GM19238 (cell line): ENCODE data around the gene DVL3.
"Not testable (repeated sequence)": the region's sequence is repeated elsewhere in the genome, so short reads cannot be mapped to it uniquely, and the experiment has no call there.

ENCODE experiments used
- DNase-seq: peaks from one replicate; pipeline ENCODE4 v3.0.0; 2011; ENCODE audit warnings: low spot score; ENCODE audit not compliant: insufficient read length

DVL3 gene

DNA sequence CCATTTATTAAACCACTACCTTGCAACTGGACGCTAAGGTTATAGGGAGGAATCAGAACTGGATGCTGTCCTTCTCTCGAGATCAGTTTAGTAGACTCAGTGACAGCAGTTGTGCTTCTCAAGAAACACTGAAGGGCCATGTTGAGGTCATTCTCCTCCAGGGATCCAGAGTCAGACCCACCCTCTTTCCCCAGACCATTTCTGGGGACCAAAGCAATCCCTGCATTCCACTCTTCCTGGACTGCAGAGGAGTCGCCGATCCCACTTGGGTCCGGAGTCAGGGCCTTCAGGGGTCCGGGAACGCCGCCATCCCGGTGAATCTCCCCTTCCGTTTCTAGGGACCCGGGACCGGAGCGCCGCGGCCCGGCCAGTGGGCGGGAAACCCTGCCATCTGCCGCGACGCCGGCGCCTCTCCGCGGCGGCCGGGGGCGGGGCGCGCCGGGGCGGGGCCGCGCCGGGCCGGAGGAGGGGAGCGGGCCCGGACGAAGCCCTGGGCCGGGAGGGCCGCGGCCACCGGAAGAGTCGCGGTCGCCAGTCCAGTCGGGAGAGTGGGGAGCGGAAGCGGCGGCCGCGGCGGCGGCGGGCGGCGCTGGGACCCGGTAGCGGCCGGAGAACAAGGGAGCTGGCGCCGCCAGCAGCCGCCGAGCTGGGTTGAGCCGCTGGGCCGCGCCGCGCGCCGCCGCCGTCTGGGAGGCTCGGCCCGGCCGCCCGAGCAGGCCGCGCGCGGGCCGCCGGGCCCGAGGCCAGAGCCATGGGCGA, at the start of gene DVL3:
Gene DVL3, plus strand, starts transcription at position 493 of the 759 bp plus-strand sequence. Its CDS starts 259 bp downstream, at position 752.
- DNase-seq = peak; percentile 87

- DNase-seq = no peak
These were observed 44.9 kb upstream of the DVL3 start for GRCh38 chr3:184110316-184110725.

DNA sequence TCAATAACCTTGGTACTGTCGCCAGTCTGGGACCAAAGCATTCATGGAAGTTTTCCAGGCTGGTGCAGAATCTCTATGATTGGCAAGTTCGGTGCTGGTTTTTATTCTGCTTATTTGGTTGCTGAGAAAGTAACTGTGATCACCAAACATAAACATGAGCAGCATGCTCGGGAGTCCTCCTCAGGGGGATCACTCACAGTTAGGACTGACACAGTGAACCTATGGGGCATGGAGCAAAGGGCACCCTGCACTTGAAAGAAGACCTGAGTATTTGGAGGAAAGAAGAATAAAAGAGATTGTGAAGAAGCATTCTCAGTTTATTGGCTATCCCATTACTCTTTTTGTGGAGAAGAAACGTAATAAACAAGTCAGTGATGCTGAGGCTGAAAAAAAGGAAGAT, 39.2 kb upstream of the DVL3 start:
- DNase-seq = no peak

DNA sequence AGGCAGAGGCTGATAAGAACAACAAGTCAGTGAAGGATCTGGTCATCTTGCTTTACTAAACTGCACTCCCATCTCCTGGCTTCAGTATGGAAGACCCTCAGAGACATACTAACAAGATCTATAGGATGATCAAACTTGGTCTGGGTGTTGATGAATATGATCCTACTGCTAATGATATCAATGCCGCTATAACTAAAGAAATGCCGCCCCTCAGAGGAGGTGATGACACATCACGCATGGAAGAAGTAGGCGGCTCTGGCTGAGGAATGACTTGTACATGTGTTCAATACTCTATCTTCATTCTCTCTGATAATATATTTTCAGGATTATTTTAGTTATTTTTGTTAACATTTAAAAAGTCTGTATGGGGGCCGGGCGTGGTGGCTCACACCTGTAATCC, 37.5 kb upstream of the DVL3 start:
- DNase-seq = no peak

DNA sequence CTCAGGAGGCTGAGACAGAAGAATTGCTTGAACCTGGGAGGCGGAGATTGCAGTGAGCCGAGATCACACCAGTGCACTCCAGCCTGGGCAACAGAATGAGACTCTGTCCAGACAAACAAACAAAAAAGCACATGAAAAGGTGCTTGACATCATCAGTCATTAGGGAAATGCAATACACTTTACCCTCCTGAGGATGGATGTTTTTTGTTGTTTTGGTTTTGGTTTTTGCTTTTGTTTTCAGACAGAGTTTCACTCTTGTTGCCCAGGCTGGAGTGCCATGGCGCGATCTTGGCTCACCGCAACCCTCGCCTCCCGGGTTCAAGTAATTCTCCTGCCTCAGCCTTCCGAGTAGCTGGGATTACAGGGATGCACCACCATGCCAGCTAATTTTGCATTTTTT, 34.1 kb upstream of the DVL3 start:
- not testable (repeated sequence) for DNase-seq

DNA sequence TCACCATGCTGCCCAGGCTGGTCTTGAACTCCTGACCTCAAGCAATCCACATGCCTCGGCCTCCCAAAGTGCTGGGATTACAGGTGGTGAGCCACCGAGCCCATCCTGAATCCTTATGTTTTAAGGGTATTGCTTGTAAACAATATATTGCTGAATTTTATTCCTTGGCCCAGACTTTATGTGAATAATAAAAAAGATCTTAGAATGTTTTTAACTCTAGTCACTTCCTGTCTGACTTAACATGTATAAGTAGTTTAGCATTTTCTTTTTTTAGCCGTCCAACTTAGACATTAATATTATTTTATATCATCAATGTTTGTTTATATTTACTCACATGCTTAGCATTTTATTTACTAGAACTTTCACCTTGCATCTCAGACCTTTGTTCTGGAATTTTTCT, 29.2 kb upstream of the DVL3 start:
- no peak for DNase-seq

GRCh38 chr3:184129012-184129411, 26.2 kb upstream of the DVL3 start:
- DNase-seq = no peak

DNA sequence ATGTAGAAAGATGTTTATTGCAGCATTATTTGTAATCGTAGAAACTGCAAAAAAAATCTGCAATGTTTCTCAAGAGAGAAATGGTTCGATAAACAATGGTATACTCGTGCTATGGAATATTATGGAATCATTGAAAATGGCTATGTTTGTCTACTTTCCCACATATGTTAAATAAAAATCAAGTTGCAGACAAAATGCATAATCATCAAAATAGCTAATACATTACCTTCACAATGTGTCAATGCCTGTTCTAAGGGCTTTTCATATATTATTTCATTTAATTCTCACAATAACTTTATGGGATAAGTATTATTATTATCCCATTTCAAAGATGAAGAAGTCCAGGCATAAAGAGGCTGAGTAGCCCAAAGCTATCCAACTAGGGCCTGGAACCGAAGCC, 22.2 kb upstream of the DVL3 start:
- no peak for DNase-seq

- DNase-seq = peak; percentile 44
These were observed 21.1 kb upstream of the DVL3 start for GRCh38 chr3:184133840-184134745.

- no peak for DNase-seq
These were observed 20.4 kb upstream of the DVL3 start for GRCh38 chr3:184134746-184135148.

- DNase-seq = peak; percentile 75
These were observed 19.8 kb upstream of the DVL3 start, which contains the start of gene EIF2B5 for GRCh38 chr3:184135149-184135910. EIF2B5 (plus strand) TSS chr3:184135358; CDS start chr3:184135386, 28 bp downstream.

DNA sequence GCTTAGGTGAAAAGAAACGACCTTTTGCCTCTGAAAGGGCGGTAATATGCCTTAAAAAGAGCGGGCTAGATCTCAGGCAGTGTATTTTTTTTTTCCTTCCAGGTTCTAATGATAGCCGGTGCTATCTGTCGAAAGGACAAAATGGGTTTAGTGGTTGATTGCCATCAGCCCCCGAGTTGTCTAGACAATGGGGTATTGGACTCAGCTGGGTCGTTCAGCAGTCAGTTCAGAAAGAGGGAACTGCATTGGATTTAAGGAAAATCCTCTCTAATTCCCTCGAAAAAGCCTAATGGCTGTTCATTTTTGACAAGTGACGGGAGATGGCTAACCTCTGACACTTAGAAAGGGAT, 19.3 kb upstream of the DVL3 start:
- DNase-seq = no peak

DNA sequence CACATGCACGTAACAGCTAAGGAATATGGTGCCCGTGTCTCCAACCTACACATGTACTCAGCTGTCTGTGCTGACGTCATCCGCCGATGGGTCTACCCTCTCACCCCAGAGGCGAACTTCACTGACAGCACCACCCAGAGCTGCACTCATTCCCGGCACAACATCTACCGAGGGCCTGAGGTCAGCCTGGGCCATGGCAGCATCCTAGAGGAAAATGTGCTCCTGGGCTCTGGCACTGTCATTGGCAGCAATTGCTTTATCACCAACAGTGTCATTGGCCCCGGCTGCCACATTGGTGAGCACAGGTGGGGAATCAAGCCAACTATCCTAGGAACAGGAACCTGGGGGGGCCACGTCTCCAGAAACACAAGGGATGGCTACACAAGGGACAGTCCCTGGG, 14.7 kb upstream of the DVL3 start:
- DNase-seq = no peak

GRCh38 chr3:184142199-184142598, 13.0 kb upstream of the DVL3 start:
- no peak for DNase-seq

DNA sequence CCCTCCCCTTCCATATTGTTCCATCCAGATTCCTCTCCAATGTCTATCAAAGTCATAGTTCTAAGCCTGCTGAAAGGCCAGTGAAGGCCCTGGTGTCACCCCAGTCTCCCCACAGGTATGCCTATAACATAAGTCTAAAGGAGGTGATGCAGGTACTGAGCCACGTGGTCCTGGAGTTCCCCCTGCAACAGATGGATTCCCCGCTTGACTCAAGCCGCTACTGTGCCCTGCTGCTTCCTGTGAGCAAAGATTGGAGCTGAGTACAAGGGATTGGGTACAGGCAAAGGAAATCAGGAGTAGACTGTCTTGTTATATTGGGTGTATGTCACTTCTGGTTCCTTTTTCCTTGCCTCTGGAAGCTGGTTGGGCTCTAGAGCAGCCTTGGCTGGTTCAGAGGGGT, 11.8 kb upstream of the DVL3 start:
- DNase-seq = no peak

GRCh38 chr3:184144505-184144904, 10.7 kb upstream of the DVL3 start:
- DNase-seq = no peak

- DNase-seq = no peak
These were observed 10.1 kb upstream of the DVL3 start for GRCh38 chr3:184145111-184145524.

GRCh38 chr3:184145751-184146270, 9.4 kb upstream of the DVL3 start:
- DNase-seq = no peak

DNA sequence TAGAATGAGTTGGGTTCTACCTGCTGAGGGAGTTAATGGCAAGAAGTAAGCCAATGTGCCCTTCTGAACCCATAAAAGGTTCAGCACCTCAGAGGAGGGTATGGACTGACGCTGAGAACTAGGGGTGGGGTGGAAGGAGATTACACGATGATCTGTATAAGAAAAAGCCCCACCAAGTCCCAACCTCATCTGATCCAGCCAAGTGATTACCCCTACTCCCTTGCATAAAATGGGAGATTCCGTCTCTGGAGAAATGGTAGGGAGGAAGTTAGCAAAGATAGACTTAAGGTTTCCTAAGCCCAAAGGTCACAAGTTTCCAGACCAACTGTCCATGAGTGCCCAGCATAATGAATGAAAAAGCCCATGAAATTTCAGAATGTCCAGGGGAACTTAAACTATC, 7.1 kb upstream of the DVL3 start:
- no peak for DNase-seq

- no peak for DNase-seq
These were observed 6.1 kb upstream of the DVL3 start for GRCh38 chr3:184149123-184149522.

GRCh38 chr3:184149770-184150169, 5.4 kb upstream of the DVL3 start:
- DNase-seq = not testable (repeated sequence)
